ENCODE measurements around the gene NUP50.

DNA sequence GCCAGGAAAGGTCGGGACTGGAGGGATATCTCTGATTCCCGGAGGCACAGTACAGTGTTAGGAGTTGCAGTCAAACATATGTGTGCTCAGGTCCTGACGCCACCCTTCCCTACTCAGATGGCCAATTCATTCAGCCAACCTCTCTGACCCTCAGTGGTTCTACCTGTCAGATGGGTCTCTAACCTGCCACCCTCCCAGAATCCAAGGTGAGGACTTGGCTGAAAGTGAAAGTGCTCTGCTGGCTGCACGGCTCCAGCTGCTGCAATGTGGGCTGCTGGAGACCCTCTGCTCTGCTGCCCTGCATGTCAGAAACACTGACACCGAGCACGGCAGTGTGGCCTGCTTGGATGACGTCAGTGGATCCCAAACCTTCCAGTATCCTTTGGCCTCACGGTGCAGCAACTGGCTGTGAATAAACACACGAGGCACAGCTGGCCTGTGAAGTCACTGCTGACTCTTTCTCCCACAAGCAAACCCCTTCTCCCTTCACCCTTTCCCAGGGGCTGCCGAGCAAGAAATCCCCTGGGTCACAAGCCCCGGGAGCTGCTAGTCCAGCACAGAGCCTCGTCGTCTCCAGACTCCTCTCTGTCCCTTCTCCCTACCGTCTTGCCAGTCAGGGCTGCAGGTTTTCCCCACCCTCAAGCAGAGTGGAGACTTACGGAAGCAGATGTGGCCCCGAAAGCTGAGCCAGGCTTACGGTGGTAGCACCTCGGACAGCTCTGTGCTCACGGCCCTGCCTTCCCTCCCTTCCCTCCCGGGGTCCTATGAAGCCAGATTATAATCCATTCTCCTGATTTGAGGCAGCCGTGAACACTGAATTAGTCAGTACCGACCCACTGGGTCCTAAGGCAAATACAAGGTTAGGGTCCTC lies 52.6 kb downstream of the NUP50 start:
- TF ChIP-seq, protein P1, sequence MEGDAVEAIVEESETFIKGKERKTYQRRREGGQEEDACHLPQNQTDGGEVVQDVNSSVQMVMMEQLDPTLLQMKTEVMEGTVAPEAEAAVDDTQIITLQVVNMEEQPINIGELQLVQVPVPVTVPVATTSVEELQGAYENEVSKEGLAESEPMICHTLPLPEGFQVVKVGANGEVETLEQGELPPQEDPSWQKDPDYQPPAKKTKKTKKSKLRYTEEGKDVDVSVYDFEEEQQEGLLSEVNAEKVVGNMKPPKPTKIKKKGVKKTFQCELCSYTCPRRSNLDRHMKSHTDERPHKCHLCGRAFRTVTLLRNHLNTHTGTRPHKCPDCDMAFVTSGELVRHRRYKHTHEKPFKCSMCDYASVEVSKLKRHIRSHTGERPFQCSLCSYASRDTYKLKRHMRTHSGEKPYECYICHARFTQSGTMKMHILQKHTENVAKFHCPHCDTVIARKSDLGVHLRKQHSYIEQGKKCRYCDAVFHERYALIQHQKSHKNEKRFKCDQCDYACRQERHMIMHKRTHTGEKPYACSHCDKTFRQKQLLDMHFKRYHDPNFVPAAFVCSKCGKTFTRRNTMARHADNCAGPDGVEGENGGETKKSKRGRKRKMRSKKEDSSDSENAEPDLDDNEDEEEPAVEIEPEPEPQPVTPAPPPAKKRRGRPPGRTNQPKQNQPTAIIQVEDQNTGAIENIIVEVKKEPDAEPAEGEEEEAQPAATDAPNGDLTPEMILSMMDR (IDR thresholded peaks at IDR 0.05), result no peak
- TF ChIP-seq EP300 (IDR thresholded peaks at IDR 0.05) (no peak), POLR2A (IDR thresholded peaks at IDR 0.05) (no peak)
